Spinal cord (tissue), 10 donors: ENCODE measurements around the gene PCNX1. TPM values are rescaled to one million over a fixed set of nuclear protein-coding genes. Genes with fewer than 3 reads are reported as not detected.
"Not testable (repeated sequence)": the region's sequence is repeated elsewhere in the genome, so short reads cannot be mapped to it uniquely, and the experiment has no call there.

Source experiments
- DNase-seq, 6 donors: peaks; one replicate each; pipeline versions ENCODE4 v3.0.0 to v3.0.0-alpha.2; 2013 to 2015; ENCODE audit warnings: low spot score in 6 of 6, low read depth in 4 of 6
- H3K27ac ChIP-seq: one replicate; pipeline ENCODE4 v1.5.1; 2013; ENCODE audit warnings: low read depth, low read length, control low read depth
- H3K27me3 ChIP-seq: one replicate; pipeline ENCODE4 v1.6.1; 2013; ENCODE audit warnings: low read length; ENCODE audit not compliant: control insufficient read depth, insufficient read depth
- H3K36me3 ChIP-seq: one replicate; pipeline ENCODE4 v1.6.1; 2013; ENCODE audit warnings: low read length; ENCODE audit not compliant: control insufficient read depth, insufficient read depth
- H3K4me1 ChIP-seq: one replicate; pipeline ENCODE4 v1.6.1; 2013; ENCODE audit warnings: low read length; ENCODE audit not compliant: control insufficient read depth, insufficient read depth
- H3K4me3 ChIP-seq: one replicate; pipeline ENCODE4 v1.5.1; 2013; ENCODE audit warnings: low read depth, low read length, control low read depth
- H3K9me3 ChIP-seq: one replicate; pipeline ENCODE4 v1.6.1; 2013; ENCODE audit warnings: low read length; ENCODE audit not compliant: control insufficient read depth, insufficient read depth
- WGBS: methylation state at CpG from one replicate; pipeline ENCODE4 v1.1.5; 2013; ENCODE audit warnings: missing lambda C conversion rate; ENCODE audit not compliant: insufficient coverage; 5-methylcytosine and 5-hydroxymethylcytosine counted together
- polyA plus RNA-seq, 2 donors: library from polyadenylated mRNA; unstranded; fragments of 120-200 nt; gene quantifications; one replicate each; pipeline ENCODE4 v1.2.1, GENCODE V29; 2013; ENCODE audit not compliant: insufficient read length in 2 of 2
- total RNA-seq, 2 donors: library from RNA; depleted of rRNA in 1 of 2; stranded (reverse); fragments of 120-200 nt in 1 of 2; fragments of >200 nt in 1 of 2; gene quantifications; one replicate each; pipeline versions ENCODE4 v1.2.3 to v1.2.4, GENCODE V29; 2013 to 2014
- donor health status: healthy.

The PCNX1 gene
- total and polyA plus RNA-seq, 4 donors: 30.8 to 140 (median 47.0) TPM

GRCh38 chr14:71121001-71121400 is 213.7 kb downstream of the PCNX1 start:
- peaks cover 3% of the 10 kb centered on the region for H3K36me3 ChIP-seq
- no peak overlapping the region for H3K27ac ChIP-seq
- no peaks in the 10 kb centered on the region for H3K9me3 ChIP-seq
- H3K4me3 ChIP-seq: no peak overlapping the region
- no peak for DNase-seq
- H3K4me1 ChIP-seq: no peaks in the 10 kb centered on the region
- H3K27me3 ChIP-seq: no peaks in the 10 kb centered on the region
- whole genome bisulfite sequencing: no CpG with 5 or more reads among the region's 1 CpG

DNA sequence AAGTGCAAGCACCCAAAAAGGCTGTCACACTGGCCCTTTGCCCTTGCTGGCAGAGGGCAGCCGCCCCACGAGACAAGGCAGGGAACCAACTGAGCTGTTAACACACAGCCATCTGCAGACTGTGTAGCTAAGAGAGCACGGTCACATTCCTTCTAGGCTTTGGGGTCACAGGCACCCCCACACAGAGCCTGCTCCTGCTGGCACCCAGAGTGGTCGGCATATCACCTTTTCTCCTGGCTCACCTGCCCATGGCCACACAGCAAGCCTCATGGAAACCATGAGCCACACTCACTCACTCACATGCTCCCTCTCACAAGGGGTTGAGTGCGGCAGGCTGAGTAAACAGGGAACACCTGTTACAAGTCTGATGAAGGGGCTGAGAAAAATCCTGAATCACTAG is 214.5 kb downstream of the PCNX1 start:
- WGBS: 98% methylated on average over 4 of the region's 5 CpGs
- Histone ChIP-seq H3K36me3 (peaks cover 3% of the 10 kb centered on the region), H3K9me3 (no peaks in the 10 kb centered on the region), H3K27ac (no peak overlapping the region), H3K27me3 (no peaks in the 10 kb centered on the region), H3K4me3 (no peak overlapping the region), H3K4me1 (no peaks in the 10 kb centered on the region)
- DNase-seq: no peak

DNA sequence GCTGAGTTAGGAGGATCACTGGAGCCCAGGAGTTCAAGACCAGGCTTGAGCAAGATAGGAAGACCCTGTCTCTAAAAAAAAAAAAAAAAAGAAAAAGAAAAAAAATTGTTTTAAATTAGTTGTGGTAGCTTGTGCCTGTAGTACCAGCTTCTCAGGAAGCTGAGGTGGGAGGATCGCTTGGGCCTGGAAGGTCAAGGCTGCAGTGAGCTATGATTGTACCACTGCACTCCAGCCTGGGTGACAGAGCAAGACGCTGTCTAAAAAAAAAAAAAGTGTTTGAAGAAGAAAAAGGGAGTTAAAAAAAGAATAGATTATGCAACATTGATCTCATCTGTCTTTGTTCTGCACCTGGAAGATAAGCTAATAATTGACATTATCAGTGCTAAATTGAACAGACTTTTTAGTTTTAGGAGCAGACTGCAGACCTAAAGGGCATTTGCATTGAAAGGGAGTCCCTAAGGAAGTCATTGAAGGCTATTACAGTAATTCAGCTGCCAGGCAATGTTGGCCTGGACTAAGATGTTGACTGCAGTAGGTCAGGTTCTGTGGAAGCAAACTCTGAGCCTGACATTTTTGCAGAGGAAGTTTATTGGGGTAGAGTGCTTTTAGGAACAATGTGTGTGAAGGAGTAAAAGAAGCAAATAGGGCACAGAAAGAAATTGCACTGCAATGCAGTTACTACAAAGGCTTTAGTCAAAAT is 215.8 kb downstream of the PCNX1 start:
- Histone ChIP-seq H3K36me3 (peaks cover 3% of the 10 kb centered on the region), H3K9me3 (no peaks in the 10 kb centered on the region), H3K27me3 (no peaks in the 10 kb centered on the region), H3K27ac (no peak overlapping the region), H3K4me3 (no peak overlapping the region), H3K4me1 (no peaks in the 10 kb centered on the region)
- WGBS: 90% methylated on average over 1 of the region's 2 CpGs
- peak in 1 of 6 donors; percentile 39 for DNase-seq

GRCh38 chr14:71123579-71124135 is 216.4 kb downstream of the PCNX1 start:
- no peaks in the 10 kb centered on the region for H3K4me1 ChIP-seq
- no peak overlapping the region for H3K4me3 ChIP-seq
- H3K27ac ChIP-seq: no peak overlapping the region
- DNase-seq: no peak
- H3K9me3 ChIP-seq: no peaks in the 10 kb centered on the region
- peaks cover 3% of the 10 kb centered on the region for H3K36me3 ChIP-seq
- H3K27me3 ChIP-seq: no peaks in the 10 kb centered on the region
- WGBS: 100% methylated on average over 3 of the region's 4 CpGs

- DNase-seq: not testable (repeated sequence)
These were observed 222.6 kb downstream of the PCNX1 start for GRCh38 chr14:71129716-71130490.

DNA sequence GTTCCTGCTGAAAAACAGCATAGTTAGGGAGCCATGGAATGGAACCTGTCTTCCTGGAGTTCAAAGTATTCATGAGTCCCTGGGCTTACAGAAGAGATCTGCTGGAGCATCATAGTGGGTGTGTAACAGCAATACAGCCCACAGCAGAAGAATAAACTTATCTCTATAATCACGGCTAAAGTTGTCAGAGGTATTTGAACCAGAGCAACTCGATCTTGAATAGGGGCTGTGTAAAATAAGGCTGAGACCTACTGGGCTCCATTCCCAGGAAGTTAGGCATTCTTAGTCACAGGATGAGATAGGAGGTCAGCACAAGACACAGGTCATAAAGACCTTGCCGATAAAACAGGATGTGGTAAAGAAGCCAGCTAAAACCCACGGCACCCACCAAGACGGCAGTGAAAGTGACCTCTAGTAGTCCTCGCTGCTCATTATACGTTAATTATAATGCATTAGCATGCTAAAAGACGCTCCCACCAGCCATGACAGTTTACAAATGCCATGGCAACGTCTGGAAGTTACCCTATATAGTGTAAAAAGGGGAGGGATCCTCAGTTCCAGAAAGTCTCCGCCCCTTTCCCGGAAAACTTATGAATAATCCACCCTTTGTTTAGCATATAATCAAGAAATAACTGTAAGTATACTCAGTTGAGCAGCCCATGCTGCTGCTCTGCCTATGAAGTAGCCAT is 223.4 kb downstream of the PCNX1 start:
- H3K27ac ChIP-seq: no peak overlapping the region
- WGBS: 33% methylated on average over 1 of the region's 11 CpGs
- no peaks in the 10 kb centered on the region for H3K9me3 ChIP-seq
- DNase-seq: no peak
- no peaks in the 10 kb centered on the region for H3K27me3 ChIP-seq
- H3K4me3 ChIP-seq: no peak overlapping the region
- H3K4me1 ChIP-seq: no peaks in the 10 kb centered on the region
- no peaks in the 10 kb centered on the region for H3K36me3 ChIP-seq

More at GRCh38 chr14:71129716-71130490, 222.6 kb downstream of the PCNX1 start:
- not testable (repeated sequence) for H3K4me1 ChIP-seq, H3K4me3 ChIP-seq, H3K27ac ChIP-seq, H3K9me3 ChIP-seq, H3K36me3 ChIP-seq, H3K27me3 ChIP-seq
- WGBS: 100% methylated on average over 2 of the region's 9 CpGs

- 94% methylated on average over 3 of the region's 8 CpGs for WGBS
- no peak overlapping the region for H3K27ac ChIP-seq
- no peak overlapping the region for H3K4me3 ChIP-seq
- H3K36me3 ChIP-seq: no peaks in the 10 kb centered on the region
- DNase-seq: no peak
- no peaks in the 10 kb centered on the region for H3K4me1 ChIP-seq
- H3K27me3 ChIP-seq: no peaks in the 10 kb centered on the region
- H3K9me3 ChIP-seq: peaks cover 3% of the 10 kb centered on the region
These were observed 226.0 kb downstream of the PCNX1 start for GRCh38 chr14:71133296-71133695.

DNA sequence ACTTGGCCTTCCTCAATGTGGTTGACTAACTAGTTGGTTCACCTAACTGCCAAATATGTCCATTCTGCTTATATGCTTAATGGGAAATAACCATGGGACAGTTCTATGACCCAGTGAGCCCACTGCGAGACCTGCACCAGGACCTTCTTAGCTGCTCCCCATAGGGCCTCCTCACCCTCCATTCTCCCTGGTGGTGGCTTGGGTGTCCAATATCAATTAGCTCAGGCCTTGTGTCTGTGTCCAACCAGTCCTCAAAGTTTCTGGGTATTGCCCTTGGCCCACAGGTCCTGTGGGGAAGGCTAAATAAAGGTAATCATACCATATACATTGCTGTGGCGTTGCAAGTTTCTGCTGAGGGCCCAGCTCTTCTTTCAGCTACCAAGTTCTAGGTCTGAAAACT is 228.2 kb downstream of the PCNX1 start:
- H3K27ac ChIP-seq: no peak overlapping the region
- no peaks in the 10 kb centered on the region for H3K27me3 ChIP-seq
- no peaks in the 10 kb centered on the region for H3K36me3 ChIP-seq
- H3K4me1 ChIP-seq: peaks cover 8% of the 10 kb centered on the region
- 100% methylated on average over 1 of the region's 2 CpGs for WGBS
- H3K4me3 ChIP-seq: no peak overlapping the region
- DNase-seq: no peak
- peaks cover 3% of the 10 kb centered on the region for H3K9me3 ChIP-seq

DNA sequence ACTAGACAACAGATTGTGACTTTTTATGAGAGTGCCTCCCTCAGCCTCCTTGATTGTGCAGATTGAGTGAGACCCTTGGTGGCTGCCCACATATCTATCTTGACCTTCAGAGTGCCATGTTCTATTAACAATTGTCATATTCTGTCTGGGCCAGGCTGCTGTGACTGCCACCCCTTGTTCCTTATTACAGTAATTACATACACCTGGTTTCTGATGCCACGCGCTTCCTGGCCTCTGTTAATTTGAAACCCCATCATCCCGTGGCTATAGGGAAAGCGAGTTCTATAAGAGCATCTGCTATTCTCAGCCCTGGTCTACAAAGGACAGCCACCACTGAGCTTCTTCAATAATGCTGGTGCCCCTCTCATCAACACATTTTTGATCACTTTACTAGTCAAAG is 228.7 kb downstream of the PCNX1 start:
- Histone ChIP-seq H3K27me3 (no peaks in the 10 kb centered on the region), H3K27ac (no peak overlapping the region), H3K4me1 (peaks cover 8% of the 10 kb centered on the region), H3K9me3 (peaks cover 3% of the 10 kb centered on the region), H3K4me3 (no peak overlapping the region), H3K36me3 (no peaks in the 10 kb centered on the region)
- WGBS: 96% methylated on average over 4 of the region's 4 CpGs
- no peak for DNase-seq
